GM21717 (cell line): ENCODE measurements around the gene NEURL1B.

Experiments used
- ATAC-seq: cut with Tn5 transposase; IDR thresholded peaks from one replicate; pipeline ENCODE4 v1.9.1; 2021; ENCODE audit warnings: mild to moderate bottlenecking, moderate library complexity; ENCODE audit not compliant: unreplicated experiment

Gene NEURL1B

GRCh38 chr5:172633403-172633970 lies 7.6 kb upstream of the NEURL1B start:
- ATAC-seq = no peak

GRCh38 chr5:172634106-172634899 lies 6.8 kb upstream of the NEURL1B start:
- no peak for ATAC-seq

DNA sequence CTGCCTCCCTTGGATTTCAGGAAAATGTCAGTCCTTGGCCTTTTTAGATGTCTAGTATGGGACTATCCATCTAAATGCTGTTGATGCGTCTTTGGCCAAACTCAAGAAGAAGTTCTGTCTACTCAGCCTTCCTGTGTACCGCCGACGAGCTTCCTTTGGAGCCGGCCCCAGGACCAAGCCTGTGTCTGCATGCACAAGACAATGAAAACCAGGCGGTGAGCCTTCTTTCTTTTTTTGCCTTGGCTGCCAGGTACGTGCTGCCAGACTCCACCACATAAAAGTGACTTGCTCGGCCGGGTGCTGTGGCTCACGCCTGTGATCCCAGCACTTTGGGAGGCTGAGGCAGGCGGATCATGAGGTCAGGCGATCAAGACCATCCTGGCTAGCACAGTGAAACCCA lies 6.0 kb upstream of the NEURL1B start:
- no peak for ATAC-seq

DNA sequence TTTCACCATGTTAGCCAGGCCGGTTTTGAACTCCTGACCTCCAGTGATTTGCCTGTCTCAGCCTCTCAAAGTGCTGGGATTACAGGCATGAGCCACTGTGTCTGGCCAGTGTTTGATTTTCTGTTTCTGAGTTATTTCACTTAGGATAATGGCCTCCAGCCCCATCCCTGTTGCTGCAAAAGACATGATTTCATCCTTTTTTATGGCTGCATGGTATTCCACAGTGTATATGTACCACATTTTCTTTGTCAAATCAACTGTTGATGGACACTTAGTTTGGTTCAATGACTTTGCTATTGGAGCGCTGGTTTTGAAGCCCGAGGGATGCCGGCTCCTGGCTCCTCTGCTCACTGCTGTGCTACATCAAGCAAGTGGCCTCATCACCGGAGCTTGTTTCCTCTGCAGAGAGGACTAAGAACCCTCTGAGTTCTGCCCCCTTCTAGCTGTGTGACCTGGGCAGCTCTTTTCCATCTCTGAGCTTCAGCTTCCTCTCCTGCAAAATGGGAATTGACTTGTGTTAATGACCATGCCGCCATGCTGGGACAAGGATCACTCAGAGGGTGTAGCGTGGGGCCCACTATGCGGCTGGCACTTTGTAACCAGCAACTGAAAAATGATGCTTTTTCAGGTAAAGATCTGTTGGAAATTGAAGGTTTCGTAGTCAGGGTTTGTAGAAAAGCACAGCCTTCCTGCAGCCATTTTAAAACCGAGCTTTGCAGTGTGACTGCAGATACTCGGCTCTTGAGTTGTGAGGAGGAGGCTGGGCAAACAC lies 4.6 kb upstream of the NEURL1B start:
- no peak for ATAC-seq

GRCh38 chr5:172637110-172637580 lies 3.9 kb upstream of the NEURL1B start:
- no peak for ATAC-seq

- ATAC-seq = no peak
Observed at GRCh38 chr5:172637740-172638139, 3.3 kb upstream of the NEURL1B start.

- no peak for ATAC-seq
Observed at GRCh38 chr5:172638209-172638768, 2.8 kb upstream of the NEURL1B start.

DNA sequence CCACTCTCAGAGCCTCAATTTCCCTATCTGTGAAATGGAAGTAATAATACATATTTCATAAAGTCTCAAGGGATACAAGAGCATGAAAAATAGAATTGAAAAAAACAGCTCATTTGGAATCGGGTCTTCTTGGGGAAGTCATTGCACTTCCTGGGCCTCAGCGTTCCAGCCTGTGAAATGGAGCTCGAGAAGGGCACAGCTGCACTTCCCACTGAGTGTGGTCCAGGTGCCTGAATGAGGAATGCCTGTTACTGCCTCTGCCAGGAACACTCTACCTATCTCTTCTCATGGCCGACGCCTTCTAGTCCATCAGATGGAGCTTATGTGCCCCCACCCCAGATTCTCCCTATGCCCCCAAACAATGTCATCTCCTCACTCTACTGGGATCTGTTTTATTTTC lies 924 bp upstream of the NEURL1B start:
- no peak for ATAC-seq

GRCh38 chr5:172641359-172642050 lies 442 bp downstream of the NEURL1B start:
- no peak for ATAC-seq

DNA sequence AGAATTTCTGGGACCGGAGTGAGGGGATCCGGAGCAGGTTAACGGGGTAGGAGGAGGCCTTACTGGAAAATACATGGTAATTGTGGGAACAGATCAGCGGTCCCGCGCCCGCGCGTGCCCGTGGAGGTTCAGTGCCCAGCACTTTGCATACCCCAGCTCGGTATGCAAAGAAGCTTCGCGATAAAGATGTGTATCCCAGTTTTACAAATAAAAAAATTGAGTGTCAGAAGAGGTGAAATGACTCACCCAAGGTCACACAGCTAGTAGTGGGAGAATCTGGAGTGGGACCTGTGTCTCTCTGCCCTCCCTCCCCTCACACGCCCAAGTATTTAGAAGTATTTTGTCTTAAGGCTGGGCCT lies 967 bp downstream of the NEURL1B start:
- ATAC-seq = no peak

- ATAC-seq = no peak
Observed at GRCh38 chr5:172642486-172642885, 1.4 kb downstream of the NEURL1B start.

DNA sequence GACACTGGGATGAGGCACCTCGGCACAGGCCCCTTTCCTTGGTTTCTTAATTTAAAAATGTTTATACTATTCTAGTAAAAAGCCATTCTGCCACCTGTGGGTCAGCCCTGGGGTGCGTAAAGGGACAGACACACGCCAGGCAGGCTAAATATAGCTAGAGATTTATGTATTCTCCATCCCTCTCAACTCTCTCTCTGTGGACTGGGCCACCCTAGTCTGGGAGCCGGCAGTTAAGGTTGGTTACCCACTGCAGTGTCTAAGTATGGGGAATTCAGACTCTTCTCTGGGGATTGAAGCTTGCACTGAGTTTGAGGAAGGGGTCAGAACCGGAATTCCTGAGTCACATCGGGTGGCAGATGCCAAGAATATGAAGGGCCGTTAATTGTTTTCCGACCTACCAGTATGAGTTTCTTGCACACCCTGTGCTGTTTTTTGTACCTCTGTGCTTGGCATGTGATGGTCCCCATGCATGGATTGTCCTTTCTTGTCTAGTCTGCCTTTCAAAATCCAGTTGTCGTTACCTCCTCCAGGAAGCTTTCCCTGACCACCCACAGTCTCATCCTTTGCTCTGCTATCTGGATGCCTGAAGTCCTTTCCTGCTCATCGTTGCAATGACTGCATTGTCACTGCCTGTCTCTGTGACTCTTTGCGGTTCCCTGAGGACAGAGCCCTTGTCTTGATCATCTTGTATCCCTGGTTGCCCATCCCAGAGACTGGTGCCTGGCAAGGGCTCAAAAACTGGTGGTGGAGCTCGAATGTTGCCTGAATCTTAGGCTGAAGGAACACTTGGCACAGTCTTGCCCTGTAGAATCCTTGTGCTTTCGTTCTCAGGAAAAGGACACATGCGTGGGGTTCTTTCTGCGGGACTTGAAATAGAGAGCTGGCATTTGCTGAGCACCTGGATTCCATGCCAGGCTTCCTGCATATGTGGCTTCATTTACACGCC lies 2.1 kb downstream of the NEURL1B start:
- no peak for ATAC-seq

GRCh38 chr5:172644266-172644665 lies 3.2 kb downstream of the NEURL1B start:
- ATAC-seq = no peak

GRCh38 chr5:172644711-172645110 lies 3.6 kb downstream of the NEURL1B start:
- ATAC-seq = no peak

DNA sequence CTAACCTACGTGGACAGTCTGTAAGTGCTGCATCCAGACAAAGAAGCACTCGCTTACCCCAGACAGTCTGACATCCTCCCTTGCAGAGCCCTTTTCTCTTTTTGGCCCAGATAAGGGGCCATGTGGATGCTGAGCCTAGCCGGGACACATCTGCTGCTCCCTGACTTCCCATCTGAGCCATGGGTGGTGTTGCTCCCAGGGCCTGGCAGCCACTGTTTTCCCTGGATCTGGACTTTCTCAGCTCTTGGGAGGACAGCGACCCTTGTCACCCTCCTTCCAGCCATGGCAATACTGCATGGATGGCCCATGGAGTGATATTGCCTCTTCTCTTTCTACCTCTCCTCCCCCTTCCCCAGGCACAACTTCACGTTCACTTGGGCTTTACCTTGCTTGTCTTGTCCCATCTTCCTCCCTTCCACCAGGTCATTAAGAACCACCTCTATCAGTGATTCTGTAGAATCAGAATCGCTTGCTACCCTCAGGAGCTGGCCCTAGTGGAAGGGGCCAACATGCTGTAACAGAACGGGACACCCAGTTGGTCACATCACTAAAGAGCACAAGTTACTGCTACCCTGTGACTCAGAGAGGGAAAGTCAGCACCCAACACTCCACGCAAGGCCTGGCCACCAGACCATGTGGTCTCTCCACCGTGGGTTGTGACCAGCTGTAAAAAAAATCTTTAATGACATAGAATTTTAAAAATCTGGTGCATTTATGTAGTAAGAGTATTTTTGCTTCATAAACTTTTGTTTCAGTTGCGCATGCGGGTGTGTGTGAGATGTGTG lies 4.4 kb downstream of the NEURL1B start:
- ATAC-seq = no peak

- ATAC-seq = no peak
Observed at GRCh38 chr5:172646716-172647285, 5.7 kb downstream of the NEURL1B start.

GRCh38 chr5:172647352-172648012 lies 6.4 kb downstream of the NEURL1B start:
- no peak for ATAC-seq

- no peak for ATAC-seq
Observed at GRCh38 chr5:172648013-172648381, 6.9 kb downstream of the NEURL1B start.
